GM19397 (cell line): ENCODE measurements around the gene PCNX2.

ENCODE experiments used
- ATAC-seq: cut with Tn5 transposase; IDR thresholded peaks from one replicate; pipeline ENCODE4 v1.9.1; 2021; ENCODE audit warnings: mild to moderate bottlenecking, moderate library complexity; ENCODE audit not compliant: unreplicated experiment

PCNX2 gene

GRCh38 chr1:232990176-232991128 is 305.1 kb downstream of the PCNX2 start:
- ATAC-seq, result no peak

GRCh38 chr1:232988572-232989040 is 306.9 kb downstream of the PCNX2 start:
- no peak for ATAC-seq

DNA sequence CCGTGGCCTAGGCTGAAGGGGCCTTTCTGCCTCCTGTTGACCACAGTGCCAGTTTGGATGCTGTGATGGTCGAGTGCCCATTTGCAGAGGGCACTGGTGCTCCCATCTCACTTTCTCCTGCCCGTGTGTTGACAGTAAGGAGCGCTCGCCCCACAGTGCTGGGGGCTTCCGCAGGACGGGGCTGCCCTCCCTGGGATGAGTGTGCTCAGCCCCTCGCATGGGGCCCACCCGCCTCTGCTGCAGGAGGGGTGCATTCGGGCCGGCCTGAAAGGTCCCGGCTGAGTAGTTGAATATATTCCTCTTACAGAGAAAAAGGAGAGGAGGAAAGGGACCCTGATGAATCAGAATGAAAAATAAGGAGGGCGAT is 307.8 kb downstream of the PCNX2 start:
- ATAC-seq, result no peak

DNA sequence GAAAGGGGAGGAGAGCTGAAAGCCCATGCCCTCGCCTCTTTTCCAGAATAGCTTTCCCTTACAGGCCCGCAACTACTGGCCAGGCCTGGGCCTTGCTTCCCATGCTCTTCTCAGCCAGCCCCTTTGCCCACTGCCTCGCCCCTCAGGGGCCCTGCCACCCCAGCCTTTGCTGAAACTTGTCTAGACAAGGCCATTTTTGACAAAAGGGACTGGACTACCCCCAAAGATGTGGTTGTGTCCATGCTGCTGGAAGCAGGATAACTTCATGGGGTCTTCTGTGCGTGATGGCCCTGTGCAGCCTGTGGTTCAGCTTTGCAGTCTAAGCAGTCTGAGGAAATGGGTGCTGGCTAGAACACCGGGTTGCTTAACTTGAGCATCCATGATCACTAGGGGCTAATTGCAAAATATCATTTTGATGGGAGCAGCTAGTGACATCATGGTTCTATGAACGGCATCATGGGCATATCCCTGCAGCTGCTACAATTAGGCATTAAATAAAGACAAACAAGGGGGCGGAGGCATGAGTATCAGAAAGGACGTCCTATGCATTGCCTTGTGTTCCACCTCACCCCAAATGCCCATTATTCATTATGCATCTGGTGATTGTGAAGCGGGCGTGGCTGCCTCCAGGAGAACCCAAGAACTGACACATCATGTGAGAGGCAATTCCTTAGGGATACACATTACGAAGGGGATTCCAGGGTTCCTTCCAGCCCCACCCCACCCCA is 308.3 kb downstream of the PCNX2 start:
- no peak for ATAC-seq

- no peak for ATAC-seq
Measured at GRCh38 chr1:232986527-232986922, 309.0 kb downstream of the PCNX2 start.

GRCh38 chr1:232985882-232986526 is 309.5 kb downstream of the PCNX2 start:
- ATAC-seq, result no peak

DNA sequence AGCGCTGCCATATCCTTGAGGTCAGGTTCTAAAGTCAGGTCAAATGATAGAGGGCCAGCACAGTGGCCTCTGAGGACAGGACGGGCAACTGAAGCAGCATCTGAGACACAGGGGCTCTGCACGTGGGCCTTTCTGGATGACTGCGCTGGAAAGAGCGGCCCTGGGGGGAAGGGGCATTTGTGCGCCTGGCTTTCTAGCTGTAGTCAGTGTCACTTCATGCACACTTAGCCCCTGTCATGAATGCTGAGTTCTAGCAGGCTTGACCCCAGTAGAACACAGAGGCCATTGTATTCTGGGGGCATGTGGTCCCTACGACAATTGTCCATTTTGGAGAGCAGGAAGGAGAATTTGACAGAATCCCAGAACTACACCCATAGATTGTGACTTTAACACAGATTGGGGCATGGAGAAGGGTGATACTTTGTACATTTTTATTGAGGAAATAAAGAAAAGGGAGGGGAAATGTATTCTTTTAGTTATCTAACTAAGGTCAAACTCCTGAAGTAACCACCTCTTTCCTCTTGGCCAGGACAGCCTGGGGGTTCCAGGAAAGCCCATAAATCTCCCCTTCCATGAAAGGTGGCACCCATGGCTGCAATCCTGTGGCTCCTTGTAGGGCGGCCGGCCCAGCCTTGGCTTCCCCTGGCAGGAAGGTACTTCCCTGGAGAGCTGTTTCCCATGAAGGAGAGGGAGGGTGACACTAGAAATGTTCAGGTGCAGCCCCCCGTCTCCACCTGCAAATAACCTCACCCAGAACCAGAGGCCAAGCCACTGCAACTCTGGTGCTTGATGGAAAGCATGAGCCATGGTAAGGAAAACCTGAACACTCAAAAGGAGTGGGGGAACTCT is 310.7 kb downstream of the PCNX2 start:
- ATAC-seq, result no peak

GRCh38 chr1:232983817-232984567 is 311.5 kb downstream of the PCNX2 start:
- ATAC-seq, result no peak

DNA sequence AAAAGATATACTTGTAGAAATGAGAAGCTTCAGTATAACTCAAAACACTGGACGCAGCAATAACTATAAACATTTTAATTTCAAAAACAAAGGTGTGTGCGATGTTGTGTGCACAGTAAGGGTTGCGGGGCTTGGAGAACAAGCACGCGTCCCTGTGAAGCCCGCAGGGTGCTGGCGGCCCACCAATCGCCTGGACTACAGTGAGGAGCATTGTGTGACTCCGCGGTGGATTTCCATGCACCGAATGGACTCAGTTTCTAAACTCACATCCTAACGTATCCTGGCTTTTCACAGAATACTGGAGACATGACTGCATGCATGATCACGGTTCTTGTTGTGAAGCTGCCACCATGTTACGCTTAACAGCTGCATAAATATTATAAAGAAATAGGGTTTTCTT is 312.1 kb downstream of the PCNX2 start:
- no peak for ATAC-seq

- no peak for ATAC-seq
Measured at GRCh38 chr1:232982238-232982944, 313.1 kb downstream of the PCNX2 start.

GRCh38 chr1:232980986-232981560 is 314.5 kb downstream of the PCNX2 start:
- no peak for ATAC-seq

- ATAC-seq, result no peak
Measured at GRCh38 chr1:232980355-232980978, 315.1 kb downstream of the PCNX2 start.

- no peak for ATAC-seq
Measured at GRCh38 chr1:232979558-232979957, 316.0 kb downstream of the PCNX2 start.

GRCh38 chr1:232978815-232979214 is 316.7 kb downstream of the PCNX2 start:
- ATAC-seq, result no peak

- peak; percentile 44 for ATAC-seq
Measured at GRCh38 chr1:232978091-232978634, 317.4 kb downstream of the PCNX2 start.

GRCh38 chr1:232974971-232975370 is 320.6 kb downstream of the PCNX2 start:
- no peak for ATAC-seq

DNA sequence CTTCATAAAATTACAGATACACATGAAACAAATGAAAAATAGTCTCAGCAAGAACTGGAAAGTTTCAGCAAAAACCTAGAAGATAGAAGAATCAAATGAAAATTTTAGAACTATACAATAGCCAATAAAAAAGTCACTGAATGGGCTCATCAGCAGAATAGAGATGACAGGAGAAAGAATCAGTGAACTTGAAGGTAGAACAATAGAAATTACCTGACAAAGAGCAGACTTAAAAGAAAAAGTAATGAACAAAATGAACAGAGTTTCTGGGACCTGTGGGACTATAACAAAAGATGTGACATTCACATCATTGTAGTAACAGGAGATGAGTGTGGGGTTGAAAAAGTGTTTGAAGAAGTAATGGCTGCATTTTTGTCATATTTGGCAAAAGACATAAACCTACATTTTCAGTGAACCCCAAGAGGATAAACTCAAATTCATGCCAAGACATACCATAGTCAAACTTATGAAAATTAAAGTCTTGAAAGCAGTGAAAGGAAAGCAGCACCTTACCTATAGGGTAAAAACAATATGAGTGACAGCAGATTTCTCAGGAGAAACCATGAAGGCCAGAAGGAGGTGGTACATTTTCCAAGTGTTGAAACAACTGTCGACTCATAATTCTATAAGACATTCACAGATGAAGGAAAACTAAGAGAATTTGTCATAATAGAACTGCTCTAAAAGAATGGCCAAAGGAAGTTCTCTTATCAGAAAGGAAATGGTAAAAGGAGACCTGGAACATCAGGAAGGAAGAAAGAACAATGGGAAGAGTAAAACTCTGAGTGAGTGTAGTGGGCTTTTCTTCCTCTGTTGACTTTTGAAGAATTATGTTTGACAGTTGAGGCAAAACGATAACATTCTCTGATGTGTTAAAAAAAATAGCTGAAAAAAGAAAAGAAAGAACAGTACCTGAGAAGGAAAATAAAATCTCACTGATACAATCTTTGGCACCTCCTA is 321.6 kb downstream of the PCNX2 start:
- ATAC-seq, result no peak
